Activated CD8-positive, alpha-beta T cell treated with anti-CD3 and anti-CD28 coated beads, Interleukin-2, amount 10 ng/mL, durations not matched to agents 7 days and 5 days (primary cell): ENCODE data around the gene SELENOS. TPM values are rescaled to one million over a fixed set of nuclear protein-coding genes. Genes with fewer than 3 reads are reported as not detected.

Experiments
- ATAC-seq: fragments of 150-1000 bp; cut with Tn5 transposase; one replicate; pipeline ENCODE4 v1.10.0; 2021; ENCODE audit warnings: moderate library complexity
- CTCF ChIA-PET: fragments of 350-600 bp; sonication (Branson Sonifier 250); formaldehyde crosslinking; loops from one replicate; lab custom pipeline; 2021; ENCODE audit warnings: antibody characterized with exemption; lab: Charles Lee
- POLR2A ChIA-PET: fragments of 350-600 bp; sonication (Branson Sonifier 250); formaldehyde crosslinking; loops from one replicate; lab custom pipeline; 2021; ENCODE audit warnings: antibody characterized with exemption; lab: Charles Lee
- DNase-seq: peaks from one replicate; pipeline ENCODE4 v3.0.0-alpha.2; 2020
- H3K27ac Mint-ChIP-seq: one replicate; pipeline ENCODE4 v1.8.0; 2021; ENCODE audit warnings: mild to moderate bottlenecking, mixed read lengths
- H3K27me3 Mint-ChIP-seq: one replicate; pipeline ENCODE4 v1.8.0; 2021; ENCODE audit warnings: low read depth, mixed read lengths
- H3K36me3 Mint-ChIP-seq: one replicate; pipeline ENCODE4 v1.8.0; 2021; ENCODE audit warnings: low read depth, mixed read lengths
- H3K4me1 Mint-ChIP-seq: one replicate; pipeline ENCODE4 v1.8.0; 2021; ENCODE audit warnings: low read depth, mixed read lengths
- H3K4me3 Mint-ChIP-seq: one replicate; pipeline ENCODE4 v1.8.0; 2021; ENCODE audit warnings: mild to moderate bottlenecking, mixed read lengths
- H3K9me3 Mint-ChIP-seq: one replicate; pipeline ENCODE4 v1.8.0; 2022; ENCODE audit warnings: mixed read lengths; ENCODE audit not compliant: insufficient read depth
- total RNA-seq, 2 experiments: library from RNA; stranded (reverse); gene quantifications; one replicate each; pipeline ENCODE4 v1.2.3, GENCODE V29; 2021

SELENOS gene
- total RNA-seq, 2 experiments from 2014 or later = 29.8 to 32.2 TPM

DNA sequence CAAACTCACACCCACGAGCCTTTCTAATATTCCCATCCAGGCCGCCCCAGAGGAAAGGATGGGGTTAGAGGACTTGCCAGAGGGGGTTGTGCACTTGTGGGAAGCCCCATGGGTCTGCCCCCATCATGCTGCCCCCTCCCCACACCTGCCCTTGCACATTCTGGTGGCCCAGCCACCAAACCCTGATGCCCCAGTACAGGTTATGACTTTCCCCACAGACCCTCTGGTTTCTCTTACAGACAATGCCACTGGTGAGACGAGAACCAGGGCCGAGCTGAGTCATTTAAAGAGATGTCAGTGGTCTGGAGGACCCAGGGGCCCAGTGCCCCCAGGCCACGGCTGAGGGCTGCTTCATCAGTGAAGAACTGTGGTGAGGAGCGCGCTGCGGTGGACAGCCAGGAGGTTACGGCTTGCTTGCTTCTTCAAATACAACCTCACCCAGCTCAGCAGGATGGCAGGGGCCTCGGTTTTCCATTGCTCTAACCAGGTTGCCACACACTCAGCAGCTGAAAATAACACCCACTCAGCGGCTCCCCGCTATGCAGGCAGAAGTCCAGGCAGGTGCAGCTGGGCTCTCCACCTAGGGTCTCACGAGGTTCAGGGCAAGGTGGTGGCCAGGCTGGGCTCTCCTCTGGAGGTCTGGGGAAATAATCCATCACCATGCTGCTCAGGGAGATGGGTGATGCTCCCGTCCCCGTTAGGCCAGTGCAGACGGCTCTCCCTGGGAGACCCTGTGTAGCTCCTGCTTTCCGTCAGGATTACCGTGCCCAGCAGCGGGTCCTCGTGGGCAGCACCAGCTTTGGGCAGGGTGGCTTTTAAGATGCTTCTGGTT, 31.5 kb upstream of the SELENOS start:
- ATAC-seq (no peak), DNase-seq (no peak)
- Mint-ChIP-seq H3K9me3 (no peaks in the 10 kb centered on the region), H3K4me1 (no peaks in the 10 kb centered on the region), H3K36me3 (no peaks in the 10 kb centered on the region), H3K27me3 (no peaks in the 10 kb centered on the region), H3K4me3 (no peak overlapping the region), H3K27ac (no peak overlapping the region)
- ChIA-PET CTCF (interaction anchor here (0.9 to 1.2 kb wide), 3 partner anchors 9 to 12 kb away, joined by 3 to 5 read pairs (median 5); no protein-coding TSS in a partner anchor), POLR2A (interaction anchor here (0.8 kb wide), 1 partner anchor 11 kb away, joined by 3 read pairs; no protein-coding TSS in a partner anchor)

DNA sequence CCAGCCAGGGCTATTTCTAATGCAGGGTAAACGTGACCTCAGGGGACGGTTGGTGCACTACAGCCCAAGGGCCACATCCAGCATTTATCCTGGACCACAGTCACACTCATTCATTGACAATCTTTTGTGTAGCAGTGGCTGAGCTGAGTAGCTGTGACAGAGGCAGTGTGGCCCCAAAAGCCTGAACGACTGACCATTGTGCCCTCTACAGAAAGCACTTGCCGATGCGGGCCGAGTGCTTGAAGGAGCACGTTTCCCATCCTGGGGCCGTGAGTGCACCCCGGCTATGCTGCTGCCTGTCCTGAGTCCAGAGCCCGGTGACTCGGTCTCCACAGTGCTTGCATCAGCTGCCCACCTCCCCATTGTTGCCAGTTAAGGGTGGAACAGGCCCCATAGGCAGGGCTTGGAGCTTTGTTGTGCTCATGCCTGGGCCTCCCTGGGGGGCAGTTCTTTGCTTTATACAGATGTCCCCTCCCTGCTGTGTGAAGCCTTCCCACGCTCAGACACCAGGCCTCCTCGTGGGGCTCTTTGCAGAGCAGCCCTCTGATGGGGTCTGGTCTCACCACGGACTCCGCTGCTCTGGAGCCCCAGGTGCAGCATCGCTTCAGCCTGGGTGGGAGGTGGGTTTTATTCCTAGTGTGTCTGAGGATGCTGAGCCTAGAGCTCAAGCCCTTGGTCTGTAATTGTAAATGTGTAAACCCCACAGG, 30.8 kb upstream of the SELENOS start:
- DNase-seq (no peak), ATAC-seq (no peak)
- H3K4me3 Mint-ChIP-seq = no peak overlapping the region
- no peaks in the 10 kb centered on the region for H3K4me1 Mint-ChIP-seq
- ChIA-PET CTCF (interaction anchor here (0.9 to 2.0 kb wide), 2 partner anchors 8 to 333 kb away, joined by 3 to 7 read pairs; no protein-coding TSS in a partner anchor), POLR2A (interaction anchor here (0.8 kb wide), 1 partner anchor 12 kb away, joined by 3 read pairs; no protein-coding TSS in a partner anchor)
- H3K27me3 Mint-ChIP-seq = no peaks in the 10 kb centered on the region
- H3K27ac Mint-ChIP-seq = no peak overlapping the region
- no peaks in the 10 kb centered on the region for H3K36me3 Mint-ChIP-seq
- no peaks in the 10 kb centered on the region for H3K9me3 Mint-ChIP-seq

GRCh38 chr15:101307048-101307896, 30.0 kb upstream of the SELENOS start:
- ChIA-PET POLR2A (interaction anchor here (0.8 to 1.3 kb wide), 2 partner anchors 12 to 13 kb away, joined by 3 read pairs; partner anchors contain the start of gene SNRPA1), CTCF (interaction anchor here (0.9 to 2.0 kb wide), 4 partner anchors 8 to 334 kb away, joined by 3 to 7 read pairs (median 4); no protein-coding TSS in a partner anchor)
- H3K9me3 Mint-ChIP-seq = no peaks in the 10 kb centered on the region
- H3K36me3 Mint-ChIP-seq = no peaks in the 10 kb centered on the region
- DNase-seq (no peak), ATAC-seq (no peak)
- no peaks in the 10 kb centered on the region for H3K4me1 Mint-ChIP-seq
- H3K27ac Mint-ChIP-seq = no peak overlapping the region
- no peaks in the 10 kb centered on the region for H3K27me3 Mint-ChIP-seq
- H3K4me3 Mint-ChIP-seq = no peak overlapping the region

GRCh38 chr15:101306341-101307047, 29.2 kb upstream of the SELENOS start:
- POLR2A ChIA-PET = interaction anchor here (1.3 kb wide), 1 partner anchor 12 kb away, joined by 3 read pairs; the partner anchor contains the start of gene SNRPA1
- H3K27me3 Mint-ChIP-seq = no peaks in the 10 kb centered on the region
- no peaks in the 10 kb centered on the region for H3K4me1 Mint-ChIP-seq
- H3K36me3 Mint-ChIP-seq = no peaks in the 10 kb centered on the region
- H3K9me3 Mint-ChIP-seq = no peaks in the 10 kb centered on the region
- no peak for DNase-seq
- no peak overlapping the region for H3K27ac Mint-ChIP-seq
- no peak overlapping the region for H3K4me3 Mint-ChIP-seq
- no peak for ATAC-seq
- CTCF ChIA-PET = interaction anchor here (1.0 to 2.0 kb wide), 4 partner anchors 8 to 335 kb away, joined by 3 to 7 read pairs (median 6); no protein-coding TSS in a partner anchor

GRCh38 chr15:101305820-101306255, 28.6 kb upstream of the SELENOS start:
- Mint-ChIP-seq H3K9me3 (no peaks in the 10 kb centered on the region), H3K36me3 (no peaks in the 10 kb centered on the region), H3K27ac (no peak overlapping the region), H3K4me3 (no peak overlapping the region), H3K4me1 (no peaks in the 10 kb centered on the region), H3K27me3 (no peaks in the 10 kb centered on the region)
- ChIA-PET POLR2A (interaction anchor here (1.3 kb wide), 1 partner anchor 11 kb away, joined by 3 read pairs; the partner anchor contains the start of gene SNRPA1), CTCF (interaction anchor here (0.7 to 1.0 kb wide), 2 partner anchors 15 to 335 kb away, joined by 3 to 5 read pairs; no protein-coding TSS in a partner anchor)
- DNase-seq (no peak), ATAC-seq (no peak)

- peaks cover 4% of the 10 kb centered on the region for H3K4me1 Mint-ChIP-seq
- H3K27ac Mint-ChIP-seq = no peak overlapping the region
- POLR2A ChIA-PET = interaction anchor here (1.1 to 1.5 kb wide), 2 partner anchors 9 to 17 kb away, joined by 3 to 5 read pairs; partner anchors contain the start of gene SNRPA1
- no peaks in the 10 kb centered on the region for H3K9me3 Mint-ChIP-seq
- DNase-seq (no peak), ATAC-seq (no peak)
- H3K27me3 Mint-ChIP-seq = no peaks in the 10 kb centered on the region
- H3K36me3 Mint-ChIP-seq = no peaks in the 10 kb centered on the region
- CTCF ChIA-PET = interaction anchor here (1.4 to 2.6 kb wide), 5 partner anchors 11 to 337 kb away, joined by 3 to 13 read pairs (median 8); no protein-coding TSS in a partner anchor
- H3K4me3 Mint-ChIP-seq = no peak overlapping the region
These were observed 26.1 kb upstream of the SELENOS start for GRCh38 chr15:101303408-101303807.

DNA sequence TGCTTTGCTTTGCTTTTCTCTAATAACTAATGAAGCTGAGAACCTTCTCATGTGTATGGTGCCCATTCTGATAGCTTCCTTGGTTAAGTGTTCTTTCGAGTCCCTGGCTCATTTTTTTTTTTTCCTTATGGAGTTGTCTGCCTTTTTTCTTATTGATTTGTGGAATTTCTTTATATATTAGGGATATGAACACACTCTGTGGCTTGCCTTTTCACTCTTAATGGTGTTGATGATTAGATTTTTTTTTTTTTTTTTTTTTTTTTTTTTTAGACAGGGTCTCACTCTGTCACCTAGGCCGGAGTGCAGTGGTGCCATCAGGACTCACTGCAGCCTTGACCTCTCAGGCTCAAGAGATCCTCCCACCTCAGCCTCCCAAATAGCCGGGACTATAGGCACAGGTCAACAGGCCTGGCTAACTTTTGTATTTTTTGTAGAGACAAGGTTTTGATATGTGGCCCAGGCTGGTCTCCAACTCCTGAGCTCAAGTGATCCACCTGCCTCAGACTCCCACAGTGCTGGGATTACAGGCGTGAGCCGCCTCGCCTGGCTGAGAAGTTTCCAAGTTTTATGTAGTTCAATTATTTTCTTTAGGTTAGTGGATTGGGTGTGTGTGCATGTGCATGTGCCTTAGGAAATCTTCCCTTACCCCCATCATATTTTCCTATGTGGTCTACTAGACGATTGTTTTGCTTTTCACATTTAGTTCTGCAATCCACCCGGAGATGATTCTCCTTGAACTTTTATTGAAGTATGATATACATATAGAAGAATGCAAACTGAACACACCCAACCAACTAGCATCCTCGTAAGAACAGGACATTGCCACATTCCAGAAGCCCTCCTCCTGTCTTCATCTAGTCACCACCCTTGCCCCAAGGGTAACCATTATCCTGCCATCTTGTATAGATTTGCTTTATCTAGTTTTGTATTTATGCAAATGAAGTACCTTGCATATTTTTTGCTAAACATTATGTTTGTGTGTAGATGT, 19.4 kb upstream of the SELENOS start:
- H3K9me3 Mint-ChIP-seq = no peaks in the 10 kb centered on the region
- ATAC-seq = no peak
- ChIA-PET CTCF (interaction anchor here (0.9 to 15.0 kb wide), 7 partner anchors 8 to 353 kb away, joined by 3 to 202 read pairs (median 11); no protein-coding TSS in a partner anchor), POLR2A (interaction anchor here (1.4 to 4.2 kb wide), 3 partner anchors 13 to 29 kb away, joined by 4 to 36 read pairs (median 30); no protein-coding TSS in a partner anchor)
- H3K27me3 Mint-ChIP-seq = no peaks in the 10 kb centered on the region
- H3K27ac Mint-ChIP-seq = peak overlapping the region; percentile 80
- DNase-seq = no peak
- peaks cover 32% of the 10 kb centered on the region for H3K4me1 Mint-ChIP-seq
- peaks cover 24% of the 10 kb centered on the region for H3K36me3 Mint-ChIP-seq
- H3K4me3 Mint-ChIP-seq = peak overlapping the region; percentile 98

DNA sequence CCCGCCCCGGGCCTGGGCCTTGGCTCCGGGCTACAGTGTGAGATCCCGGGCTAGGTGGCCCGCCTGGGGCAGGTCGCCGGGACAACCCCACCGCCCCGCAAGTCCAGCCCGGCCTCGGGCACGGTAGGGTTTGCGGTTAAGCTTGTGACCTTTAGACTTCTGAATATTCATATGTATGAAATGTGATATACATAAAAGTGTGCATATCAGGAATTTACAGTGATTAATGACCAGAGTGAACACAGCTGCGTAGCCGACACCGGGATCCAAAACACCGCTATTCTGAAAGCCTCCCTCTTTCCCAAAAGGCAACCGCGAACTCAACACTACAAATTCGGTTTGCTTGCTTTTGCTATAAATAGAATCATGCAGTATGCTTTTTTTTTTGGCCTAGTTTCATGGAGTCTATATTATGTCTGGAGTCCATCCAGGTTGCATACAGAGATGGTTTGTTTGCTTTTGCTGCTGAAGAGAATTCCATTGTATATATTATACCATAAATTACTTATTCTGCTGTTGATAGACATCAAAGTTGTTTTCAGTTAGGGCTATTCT, 18.4 kb upstream of the SELENOS start:
- H3K9me3 Mint-ChIP-seq = no peaks in the 10 kb centered on the region
- ChIA-PET POLR2A (interaction anchor here (0.6 to 4.2 kb wide), 18 partner anchors 7 to 393 kb away, joined by 3 to 36 read pairs (median 5); partner anchors contain the start of genes CHSY1 and TM2D3), CTCF (interaction anchor here (0.9 to 15.0 kb wide), 10 partner anchors 11 to 356 kb away, joined by 3 to 202 read pairs (median 6); partner anchors contain the start of gene TM2D3)
- no peaks in the 10 kb centered on the region for H3K27me3 Mint-ChIP-seq
- DNase-seq = no peak
- peak overlapping the region; percentile 93 for H3K27ac Mint-ChIP-seq
- H3K4me3 Mint-ChIP-seq = peak overlapping the region; percentile 98
- H3K4me1 Mint-ChIP-seq = peaks cover 35% of the 10 kb centered on the region
- no peak for ATAC-seq
- peaks cover 27% of the 10 kb centered on the region for H3K36me3 Mint-ChIP-seq
